GM21526 (cell line): Measurements from ENCODE around the gene CFAP77.
"Not testable (repeated sequence)": the region's sequence is repeated elsewhere in the genome, so short reads cannot be mapped to it uniquely, and the experiment has no call there.

Source experiments
- ATAC-seq: cut with Tn5 transposase; IDR thresholded peaks from one replicate; pipeline ENCODE4 v1.9.1; 2021; ENCODE audit warnings: moderate library complexity; ENCODE audit not compliant: unreplicated experiment, low FRiP score

The CFAP77 gene

DNA sequence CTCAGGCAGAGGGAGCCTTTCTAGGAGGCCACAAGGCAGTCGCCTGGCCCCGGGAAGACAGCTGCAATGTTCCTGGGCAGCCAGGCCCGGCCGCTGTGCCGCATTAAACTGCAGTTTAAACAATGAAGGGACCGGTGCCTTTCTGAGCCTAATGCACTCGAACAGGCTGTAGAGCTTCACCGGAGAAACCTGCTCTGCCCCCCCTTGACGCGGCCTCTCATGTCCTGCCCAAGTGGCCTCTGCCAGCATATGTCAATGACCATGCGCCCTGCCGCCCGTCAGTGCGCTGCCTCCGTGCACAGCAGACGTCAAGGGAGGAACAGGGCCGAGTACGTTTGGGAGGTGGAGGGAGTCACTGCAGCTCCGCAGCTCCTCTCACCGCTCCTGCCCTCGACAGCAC lies 133.9 kb downstream of the CFAP77 start:
- ATAC-seq = no peak

DNA sequence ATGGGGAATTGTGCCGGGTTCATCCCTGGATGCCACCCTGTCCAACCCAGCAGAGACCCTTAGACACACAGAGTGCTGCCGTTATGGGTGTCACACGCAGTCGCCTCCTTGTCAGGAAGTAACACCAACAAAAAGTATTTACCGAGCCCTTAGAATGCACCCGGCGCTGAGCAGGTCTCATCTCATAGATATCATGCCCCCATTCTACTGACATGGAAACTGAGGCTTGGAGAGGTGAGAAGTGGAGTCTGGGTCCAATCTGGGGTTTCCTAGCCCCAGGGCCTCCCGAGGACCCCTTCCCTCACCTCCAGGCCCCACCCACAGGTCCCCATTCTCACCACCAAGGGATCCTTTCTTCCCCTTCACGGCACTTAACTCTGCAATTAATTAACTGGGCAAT lies 135.6 kb downstream of the CFAP77 start:
- no peak for ATAC-seq

DNA sequence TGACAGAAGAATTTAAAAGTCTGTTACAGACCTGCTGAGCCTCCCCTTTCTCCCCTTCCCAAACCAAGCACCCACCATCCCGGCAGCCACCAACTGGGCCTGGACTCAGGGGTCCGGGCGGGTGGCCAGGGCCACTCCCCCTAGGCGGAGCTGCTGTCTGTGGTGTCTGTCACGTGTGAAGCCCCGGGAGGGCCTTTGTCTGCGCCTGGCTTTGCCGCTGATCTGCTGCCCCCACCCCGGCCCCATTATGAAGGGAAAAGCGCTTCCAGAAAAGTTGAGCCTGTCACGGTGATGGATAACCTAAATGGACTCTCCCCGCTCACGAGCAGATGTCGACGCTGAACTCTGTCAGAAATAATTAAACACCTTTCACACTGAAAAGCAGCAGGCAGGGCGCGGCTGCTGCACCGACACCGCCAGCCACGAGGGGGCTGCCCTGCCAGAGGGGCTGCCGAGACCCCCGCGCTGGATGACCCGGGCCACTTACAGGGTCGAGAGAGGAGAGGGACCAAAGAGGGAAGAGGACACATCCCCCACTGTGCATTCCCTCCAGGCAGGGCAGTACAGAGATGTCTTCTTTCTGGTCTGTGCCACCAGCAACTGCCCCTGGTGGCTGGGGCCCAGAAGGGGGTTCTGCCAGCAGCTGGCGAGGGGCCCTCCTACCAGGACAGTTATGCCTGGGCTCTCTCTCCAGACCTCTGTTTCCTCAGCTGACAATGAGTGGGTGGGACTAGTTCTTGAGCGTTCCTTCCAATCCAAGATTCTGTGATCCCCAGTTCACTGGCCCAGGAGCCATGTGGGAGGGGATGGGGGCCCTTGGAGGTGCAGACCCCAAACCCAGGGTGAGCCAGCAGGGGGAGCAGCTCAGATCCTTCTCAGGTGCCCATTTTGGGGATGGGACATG lies 136.4 kb downstream of the CFAP77 start:
- ATAC-seq = no peak

DNA sequence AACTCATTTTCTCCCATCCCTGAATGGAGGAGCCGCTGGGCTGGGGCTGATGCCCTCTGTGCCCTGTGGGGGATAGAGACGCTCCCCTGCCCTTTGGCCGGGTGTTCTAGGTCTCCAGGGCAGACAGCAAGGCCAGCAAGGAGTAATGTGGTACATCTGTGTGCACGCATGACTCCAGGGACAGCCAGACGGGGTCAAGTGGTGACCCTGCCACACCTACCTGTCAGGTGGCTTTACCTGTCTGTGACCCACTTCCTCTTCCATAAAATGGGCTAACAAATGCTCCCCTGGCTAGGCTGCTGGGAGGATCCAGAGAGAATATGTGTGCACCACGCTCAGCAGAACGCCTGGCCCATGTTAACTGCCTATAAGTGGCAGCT lies 137.0 kb downstream of the CFAP77 start:
- ATAC-seq = no peak

DNA sequence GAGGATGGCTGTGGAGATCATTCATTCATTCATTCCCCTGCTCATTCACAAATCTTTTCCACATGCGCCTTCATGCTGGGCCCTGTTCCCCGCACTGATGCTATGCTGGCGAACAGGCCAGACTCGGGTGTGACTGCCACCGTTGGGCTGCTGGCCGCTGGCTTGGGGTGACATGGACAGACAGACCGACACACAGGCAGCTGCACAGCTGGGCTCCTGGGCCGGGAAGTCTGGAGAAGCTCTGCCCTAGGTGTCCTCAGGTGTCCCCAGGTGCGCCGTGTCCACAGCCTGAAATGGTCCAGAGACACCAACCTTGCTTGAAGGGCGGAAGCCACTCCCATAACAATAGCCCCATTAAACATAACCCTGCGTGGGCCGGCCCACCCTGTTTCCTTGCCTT lies 137.4 kb downstream of the CFAP77 start:
- ATAC-seq = no peak

DNA sequence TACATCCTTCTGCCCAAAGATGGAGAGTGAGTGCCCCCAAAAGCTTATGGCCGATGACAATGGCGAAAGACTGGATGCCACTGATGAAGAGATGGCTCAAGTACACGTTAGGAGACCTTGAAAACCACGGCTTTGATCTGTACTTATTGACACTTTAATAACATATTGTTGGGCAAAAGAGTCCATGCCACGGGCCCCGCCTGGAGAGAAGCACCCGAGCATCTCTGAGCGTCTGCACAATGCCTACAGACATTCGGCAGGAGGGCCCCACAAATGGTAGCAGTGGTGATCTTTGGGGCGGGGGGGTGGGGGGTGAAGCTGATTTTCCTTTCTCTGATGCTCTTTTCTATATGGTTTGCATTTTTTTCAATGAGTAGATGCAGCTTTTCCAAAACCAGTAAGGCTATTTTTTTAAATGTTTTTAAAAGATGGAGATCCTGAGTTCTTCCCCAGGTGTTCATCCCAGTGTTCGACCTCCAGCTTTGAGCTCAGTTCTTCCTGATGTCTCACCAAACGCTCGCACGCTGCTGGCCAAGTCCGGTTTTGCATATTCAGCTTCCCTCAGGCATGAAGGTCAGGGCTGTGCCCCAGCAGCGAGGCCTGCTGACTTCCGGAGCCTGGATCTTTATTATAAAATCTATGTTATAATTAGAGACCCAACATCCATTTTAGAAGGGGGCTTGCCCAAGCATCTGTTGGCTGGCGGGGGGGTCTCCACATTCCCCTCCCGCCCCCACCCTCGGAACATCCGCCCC lies 138.1 kb downstream of the CFAP77 start:
- ATAC-seq = no peak

DNA sequence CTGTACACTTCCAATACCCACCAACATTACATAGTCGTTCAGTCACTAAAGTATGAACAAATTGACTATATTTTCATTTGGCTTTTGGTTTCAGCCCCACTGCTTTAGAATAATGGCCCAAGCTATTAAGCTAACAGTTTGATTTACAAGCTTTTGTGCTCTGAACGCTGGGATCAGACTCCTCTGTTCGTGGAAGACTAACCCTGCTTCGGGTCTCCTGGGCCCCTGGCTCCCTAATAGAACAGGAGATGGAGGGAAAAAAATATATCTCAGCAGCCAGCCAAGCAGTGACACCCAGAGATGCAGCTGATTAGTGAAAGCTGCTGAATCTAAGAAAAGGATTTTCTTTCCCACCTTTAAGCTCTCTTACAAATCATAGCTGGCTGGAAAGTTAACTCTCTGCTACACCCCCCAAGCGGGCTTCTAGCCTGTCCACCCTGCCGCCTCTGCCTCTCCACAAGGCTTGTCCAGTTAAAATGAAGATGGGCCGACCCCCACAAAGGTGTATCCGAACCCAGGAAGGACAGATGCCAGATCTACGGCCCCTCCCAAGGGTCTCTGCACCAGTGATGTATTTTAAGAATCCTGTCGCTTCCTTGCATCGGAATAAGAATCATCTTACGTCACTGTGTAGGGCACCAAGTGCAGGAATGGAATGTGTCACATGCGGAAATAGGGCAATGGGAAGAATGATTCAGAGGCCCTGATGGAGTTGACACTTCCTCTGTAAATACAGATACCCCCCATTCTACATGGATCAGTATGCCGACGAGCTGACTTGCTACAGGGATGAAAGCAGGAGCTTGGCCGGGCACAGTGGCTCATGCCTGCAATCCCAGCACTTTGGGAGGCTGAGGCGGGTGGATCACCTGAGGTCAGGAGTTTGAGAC lies 139.0 kb downstream of the CFAP77 start:
- ATAC-seq = no peak

DNA sequence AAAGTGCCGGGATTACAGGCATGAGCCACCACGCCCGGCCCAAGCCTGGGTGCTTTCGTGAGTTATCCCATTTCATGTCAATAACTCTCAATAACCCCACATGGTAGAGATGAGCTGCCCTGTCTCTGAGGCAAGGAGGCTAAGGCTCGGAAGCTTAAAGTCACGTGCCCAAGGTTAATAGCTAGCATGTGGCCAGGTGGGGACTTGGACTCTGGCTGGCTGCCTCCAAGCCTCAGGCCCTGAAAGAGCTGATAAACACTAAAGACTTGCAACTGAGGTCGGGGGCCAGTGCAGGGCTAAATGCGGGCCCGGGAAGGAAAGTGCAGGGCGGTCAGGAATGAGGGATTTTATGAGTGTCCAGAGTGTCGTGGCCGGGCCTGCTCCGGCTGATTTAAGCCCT lies 141.5 kb downstream of the CFAP77 start:
- ATAC-seq = no peak

DNA sequence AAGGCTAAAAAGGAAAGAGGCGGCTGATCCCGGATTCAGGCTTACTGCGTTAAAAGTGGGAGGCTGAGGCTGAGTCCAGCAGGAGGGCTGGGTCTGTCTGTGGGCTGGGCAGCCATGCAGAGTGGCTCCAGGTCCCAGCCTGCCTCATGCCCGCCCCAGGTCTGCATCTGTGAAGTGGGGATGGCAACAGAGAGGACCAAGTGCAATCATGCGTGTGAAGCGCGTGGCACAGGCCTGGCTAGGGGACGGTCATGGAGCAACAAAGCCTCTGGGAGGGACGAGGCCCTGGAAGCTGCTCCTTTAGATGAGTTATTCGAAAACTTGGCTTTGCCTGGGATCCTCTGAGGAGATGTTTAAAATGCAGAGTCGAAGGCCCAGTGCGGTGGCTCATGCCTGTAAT lies 142.0 kb downstream of the CFAP77 start:
- ATAC-seq = no peak

DNA sequence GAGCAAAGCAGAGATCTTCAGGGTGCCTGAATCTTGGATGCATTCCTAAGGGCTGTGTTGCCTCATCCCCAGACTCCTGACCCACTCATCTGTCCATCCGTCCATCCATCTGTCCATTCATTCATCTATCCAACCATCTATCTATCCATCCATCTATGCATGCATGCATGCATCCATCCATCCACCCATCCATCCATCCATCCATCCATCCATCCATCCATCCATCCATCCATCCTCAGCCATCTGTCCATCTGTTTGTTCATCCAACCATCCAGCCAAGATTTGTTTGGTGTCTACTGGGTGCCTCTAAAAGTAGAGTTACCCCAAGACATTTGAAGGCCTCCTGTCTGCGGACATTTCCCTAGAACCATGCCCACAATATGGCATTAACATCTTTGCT lies 144.7 kb downstream of the CFAP77 start:
- no peak for ATAC-seq

DNA sequence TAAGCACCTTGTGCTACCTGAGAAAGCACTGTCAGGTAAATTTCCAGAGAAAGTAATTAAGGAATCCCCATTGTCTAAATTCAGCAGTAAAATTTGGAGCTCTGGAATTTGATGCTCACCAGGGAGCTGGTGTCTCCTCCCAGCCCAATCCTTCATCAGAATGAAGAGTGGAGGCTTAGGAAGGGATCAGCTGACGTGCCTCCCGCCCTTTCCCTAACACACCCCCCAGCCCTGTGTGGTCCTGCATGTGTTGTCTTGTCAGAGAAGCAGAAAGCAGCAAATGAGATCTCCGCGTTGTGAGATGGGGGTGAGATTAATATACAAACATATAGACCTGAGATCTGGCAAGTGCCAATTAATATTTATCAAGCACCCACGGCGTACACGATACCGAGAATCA lies 145.5 kb downstream of the CFAP77 start:
- no peak for ATAC-seq

DNA sequence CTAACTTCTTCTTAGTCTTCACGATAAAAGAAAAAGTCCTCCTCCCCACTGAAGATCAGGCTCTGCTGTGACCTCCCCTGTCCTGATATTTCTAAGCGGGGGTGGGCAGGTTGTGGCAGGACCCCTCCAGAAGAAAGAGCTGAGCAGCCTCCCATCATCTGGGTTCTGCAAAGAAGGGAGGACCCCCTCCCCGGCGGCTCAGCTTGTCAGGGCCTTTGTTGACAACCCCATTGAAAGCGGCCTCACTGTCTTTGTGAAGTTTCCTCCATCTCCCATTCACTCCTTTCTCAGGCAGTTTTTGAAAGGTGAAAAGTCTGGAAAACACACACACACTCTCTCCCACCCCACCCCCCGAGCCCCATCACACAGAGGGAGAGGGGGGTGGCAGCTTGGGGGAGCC lies 146.2 kb downstream of the CFAP77 start:
- ATAC-seq = no peak

DNA sequence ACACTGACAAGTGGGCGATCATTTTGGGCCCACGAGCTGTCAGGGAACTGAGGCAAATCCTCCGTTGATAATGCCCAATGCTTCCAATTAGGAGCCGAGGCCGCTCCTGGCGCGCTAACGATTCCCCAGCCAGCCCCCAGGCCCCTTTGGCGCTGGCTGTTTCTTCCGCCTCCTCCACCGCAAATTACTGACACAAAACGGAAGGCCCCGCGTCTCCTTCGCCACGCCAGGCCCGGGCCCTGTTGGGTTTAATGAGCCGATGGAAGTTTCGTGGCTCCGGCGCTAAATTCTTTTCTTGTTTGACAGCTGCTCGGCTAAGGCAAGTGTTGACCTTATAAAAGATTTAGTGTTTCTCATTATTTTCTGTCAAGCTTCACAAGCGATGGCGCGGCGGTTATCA lies 146.7 kb downstream of the CFAP77 start:
- ATAC-seq = no peak

DNA sequence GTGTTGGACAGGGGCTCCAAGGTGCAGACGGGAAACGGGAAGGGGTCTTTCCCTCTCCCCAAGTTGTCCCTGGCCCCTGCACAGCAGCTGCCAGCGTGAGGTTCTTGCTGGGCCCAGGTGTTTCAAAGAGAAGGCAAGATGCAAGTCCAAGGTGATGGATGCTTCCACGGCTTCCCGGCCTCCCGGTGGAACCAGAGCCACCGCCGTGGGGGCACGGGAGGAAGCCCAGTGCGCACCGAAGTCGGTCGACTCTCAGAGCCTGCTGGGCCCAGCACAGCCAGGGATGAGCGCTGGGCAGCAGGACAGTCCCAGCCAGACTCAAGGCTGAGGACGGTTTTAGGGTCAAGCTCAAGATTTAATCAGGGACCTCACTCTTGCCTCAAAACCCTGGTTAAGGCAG lies 147.1 kb downstream of the CFAP77 start:
- no peak for ATAC-seq

DNA sequence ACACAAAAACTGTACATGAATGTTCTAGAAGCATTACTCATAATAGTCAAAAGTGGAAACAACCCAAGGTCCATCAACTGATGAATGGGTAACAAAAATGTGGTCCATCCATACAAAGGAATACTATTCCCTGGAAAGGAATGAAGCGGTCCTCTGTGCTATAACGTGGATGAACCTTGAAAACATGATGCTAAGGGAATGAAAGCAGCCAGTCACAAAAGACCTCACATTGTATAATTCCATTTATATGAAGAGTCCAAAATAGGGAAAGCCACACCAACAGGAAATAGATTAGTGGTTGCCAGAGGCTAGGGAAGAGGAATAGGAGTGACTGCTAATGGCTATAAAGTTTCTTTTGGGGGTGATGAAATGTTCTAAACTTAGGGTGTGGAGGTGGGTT lies 149.7 kb downstream of the CFAP77 start:
- ATAC-seq = no peak

DNA sequence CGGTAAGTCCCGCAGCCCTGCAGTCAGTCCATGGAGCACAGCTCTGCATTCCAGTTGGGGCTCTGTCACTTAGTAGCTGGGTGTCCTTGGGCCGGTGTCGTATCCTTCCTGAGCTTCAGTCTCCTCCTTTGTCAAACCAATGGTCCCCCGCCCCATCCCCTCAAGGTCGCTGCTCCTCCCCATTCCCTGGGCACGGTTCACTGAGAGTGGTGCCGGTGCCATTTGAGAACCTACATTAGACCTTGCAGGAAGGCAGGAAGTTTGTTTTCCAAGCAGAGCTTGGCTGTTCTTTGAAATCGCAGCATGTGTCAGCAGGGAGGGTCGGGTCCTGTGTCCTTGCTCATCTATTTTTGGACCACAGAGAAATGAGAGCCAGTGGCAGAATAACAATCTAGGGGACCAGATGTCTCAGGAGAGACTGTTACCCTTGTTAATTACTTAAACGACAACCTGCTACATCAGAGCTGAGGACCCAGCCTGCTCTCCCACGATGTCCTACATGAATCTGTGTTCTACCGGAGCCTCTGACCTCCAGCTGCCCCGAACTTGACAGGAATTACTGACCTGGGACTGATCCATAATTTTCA lies 150.7 kb downstream of the CFAP77 start:
- ATAC-seq = no peak

DNA sequence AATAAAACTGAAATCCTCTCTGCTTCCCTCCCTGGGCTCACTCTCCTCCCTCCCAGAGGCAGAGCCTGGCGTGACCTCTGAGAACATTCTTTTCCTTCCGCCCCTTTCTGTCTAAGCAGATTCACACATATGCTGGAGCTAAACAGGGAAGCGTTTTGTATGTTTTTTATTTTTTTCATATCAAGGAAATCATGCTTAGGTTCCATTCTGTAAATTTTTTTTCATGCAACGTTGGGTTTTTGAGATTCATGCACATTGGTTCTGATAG lies 152.2 kb downstream of the CFAP77 start:
- no peak for ATAC-seq

DNA sequence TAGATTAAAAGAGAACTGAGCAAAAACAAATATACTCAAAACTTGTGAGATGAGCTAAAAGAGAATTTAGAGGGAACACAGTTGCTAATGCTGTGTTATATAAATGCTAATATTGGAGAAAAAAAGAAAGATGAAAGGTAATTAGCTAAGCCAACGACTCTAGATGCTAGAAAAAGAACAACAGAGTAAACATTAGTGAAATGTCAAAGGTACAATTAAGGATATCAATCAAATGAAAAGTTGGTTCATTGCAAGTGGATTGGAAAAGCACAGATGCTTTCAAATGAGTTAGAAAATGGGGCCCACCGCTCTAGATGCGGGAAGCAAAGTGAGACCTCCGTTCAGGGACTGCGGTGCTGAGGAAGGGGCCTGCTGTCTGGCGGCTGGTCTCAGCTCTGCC lies 154.5 kb downstream of the CFAP77 start:
- no peak for ATAC-seq

DNA sequence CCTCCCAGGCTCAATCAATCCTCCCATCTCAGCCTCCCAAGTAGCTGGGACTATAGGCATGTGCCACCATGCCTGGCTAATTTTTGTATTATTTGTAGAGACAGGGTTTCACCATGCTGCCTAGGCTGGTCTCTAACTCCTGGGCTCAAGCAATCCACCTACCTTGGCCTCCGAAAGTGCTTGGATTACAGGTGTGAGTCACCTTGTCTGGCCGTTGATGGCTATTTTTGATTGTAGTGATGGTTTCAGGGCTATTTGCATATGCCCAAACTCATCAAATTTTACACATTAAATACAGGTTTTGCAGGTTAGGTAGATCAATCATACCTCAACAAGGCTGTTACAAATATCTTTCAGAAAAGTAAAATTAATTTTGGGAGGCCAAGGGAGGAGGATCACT lies 158.8 kb downstream of the CFAP77 start:
- not testable (repeated sequence) for ATAC-seq

DNA sequence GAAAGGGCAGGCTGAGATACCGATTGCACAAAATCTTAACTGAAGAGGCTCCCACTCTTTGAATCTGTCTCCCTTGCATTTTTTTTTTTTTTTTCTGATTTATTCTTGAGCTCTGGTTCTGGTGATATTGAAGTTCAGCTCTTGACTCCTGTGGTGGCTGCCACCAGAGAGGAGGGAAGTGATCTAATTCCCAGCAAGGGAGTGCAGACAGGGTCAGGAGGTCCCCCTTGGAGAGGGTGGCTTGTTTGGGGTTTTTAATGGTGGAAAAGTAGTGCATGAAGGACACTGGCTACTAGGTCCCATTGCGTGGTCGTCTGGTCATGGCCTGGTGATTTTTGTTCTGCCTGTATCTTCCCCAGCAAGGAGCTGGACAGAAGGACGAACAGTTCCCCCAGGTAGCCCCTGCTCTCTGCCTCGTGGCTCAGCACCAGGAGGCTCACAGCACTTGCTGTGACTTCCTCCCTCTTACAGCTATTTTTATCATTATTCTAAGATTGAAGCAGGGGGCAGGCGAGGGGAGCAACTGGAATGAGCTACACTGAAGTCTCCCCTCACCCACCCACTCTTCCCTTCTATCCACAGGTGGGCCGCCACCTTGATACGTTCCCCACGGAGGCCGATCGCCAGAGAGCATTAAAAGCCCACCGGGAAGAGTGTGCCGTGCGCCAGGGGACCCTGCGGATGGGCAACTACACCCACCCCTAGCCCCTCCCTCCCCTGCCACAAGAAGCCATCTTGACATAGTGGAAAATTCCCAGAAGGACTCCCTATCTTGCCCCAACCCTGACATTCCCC lies 162.0 kb downstream of the CFAP77 start:
- ATAC-seq = no peak
